ENCODE results near the gene RPP21.

- TF ChIP-seq, protein P1, sequence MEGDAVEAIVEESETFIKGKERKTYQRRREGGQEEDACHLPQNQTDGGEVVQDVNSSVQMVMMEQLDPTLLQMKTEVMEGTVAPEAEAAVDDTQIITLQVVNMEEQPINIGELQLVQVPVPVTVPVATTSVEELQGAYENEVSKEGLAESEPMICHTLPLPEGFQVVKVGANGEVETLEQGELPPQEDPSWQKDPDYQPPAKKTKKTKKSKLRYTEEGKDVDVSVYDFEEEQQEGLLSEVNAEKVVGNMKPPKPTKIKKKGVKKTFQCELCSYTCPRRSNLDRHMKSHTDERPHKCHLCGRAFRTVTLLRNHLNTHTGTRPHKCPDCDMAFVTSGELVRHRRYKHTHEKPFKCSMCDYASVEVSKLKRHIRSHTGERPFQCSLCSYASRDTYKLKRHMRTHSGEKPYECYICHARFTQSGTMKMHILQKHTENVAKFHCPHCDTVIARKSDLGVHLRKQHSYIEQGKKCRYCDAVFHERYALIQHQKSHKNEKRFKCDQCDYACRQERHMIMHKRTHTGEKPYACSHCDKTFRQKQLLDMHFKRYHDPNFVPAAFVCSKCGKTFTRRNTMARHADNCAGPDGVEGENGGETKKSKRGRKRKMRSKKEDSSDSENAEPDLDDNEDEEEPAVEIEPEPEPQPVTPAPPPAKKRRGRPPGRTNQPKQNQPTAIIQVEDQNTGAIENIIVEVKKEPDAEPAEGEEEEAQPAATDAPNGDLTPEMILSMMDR (IDR thresholded peaks at IDR 0.05) = no peak
- TF ChIP-seq POLR2A (IDR thresholded peaks at IDR 0.05) (no peak), POLR2AphosphoS5 (IDR thresholded peaks at IDR 0.05) (no peak), EP300 (IDR thresholded peaks at IDR 0.05) (no peak)
Measured at GRCh38 chr6:30364591-30364990, 19.6 kb downstream of the RPP21 start.

Measured in upper lobe of left lung (tissue), 4 donors.